ENCODE results near the gene ZNF157.
"Not testable (repeated sequence)": the region's sequence is repeated elsewhere in the genome, so short reads cannot be mapped to it uniquely, and the experiment has no call there.

Gene ZNF157

GRCh38 chrX:47370278-47370677, at the start of gene ZNF157:
Gene ZNF157 (plus strand): TSS chrX:47370578. CDS start chrX:47370669, 91 bp downstream.
- Histone ChIP-seq H3K27me3 (ENCODE audit: low read depth, low read length) (no peaks in the 10 kb centered on the region), H3K36me3 (replicated peaks; ENCODE audit: low read depth, low read length) (no peaks in the 10 kb centered on the region), H3K4me2 (ENCODE audit: low read length) (no peak within 1 kb of the TSS), H4K20me1 (ENCODE audit: insufficient read depth, low read length) (no peaks in the 10 kb centered on the region), H3K4me3 (ENCODE audit: low read length) (no peak within 1 kb of the TSS), H3K27ac (ENCODE audit: low read length) (no peak within 1 kb of the TSS), H3K4me1 (ENCODE audit: low read length) (peaks cover 4% of the 10 kb centered on the region), H2AFZ (ENCODE audit: low read depth, low read length) (no peak within 1 kb of the TSS), H3K79me2 (ENCODE audit: low read length) (no peaks in the 10 kb centered on the region), H3K9me3 (ENCODE audit: insufficient read depth, low read length) (no peaks in the 10 kb centered on the region), H3K9ac (ENCODE audit: low read length) (no peak within 1 kb of the TSS)
- TF ChIP-seq CTCF (IDR thresholded peaks at IDR 0.05; ENCODE audit: low read depth, low read length) (no peak), EZH2phosphoT487 (IDR thresholded peaks at IDR 0.05; ENCODE audit: low read depth) (no peak)

- Histone ChIP-seq H2AFZ (ENCODE audit: low read depth, low read length) (no peak overlapping the region), H3K9ac (ENCODE audit: low read length) (no peak overlapping the region), H3K27ac (ENCODE audit: low read length) (no peak overlapping the region), H3K4me1 (ENCODE audit: low read length) (peaks cover 2% of the 10 kb centered on the region; the same call in 1 of the 2 replicates), H3K79me2 (ENCODE audit: low read length) (no peaks in the 10 kb centered on the region), H3K9me3 (ENCODE audit: insufficient read depth, low read length) (no peaks in the 10 kb centered on the region), H4K20me1 (ENCODE audit: insufficient read depth, low read length) (no peaks in the 10 kb centered on the region), H3K4me3 (ENCODE audit: low read length) (no peak overlapping the region), H3K36me3 (replicated peaks; ENCODE audit: low read depth, low read length) (no peaks in the 10 kb centered on the region), H3K27me3 (ENCODE audit: low read depth, low read length) (no peaks in the 10 kb centered on the region), H3K4me2 (ENCODE audit: low read length) (no peak overlapping the region)
- TF ChIP-seq CTCF (IDR thresholded peaks at IDR 0.05; ENCODE audit: low read depth, low read length), result no peak
- no peak for TF ChIP-seq EZH2phosphoT487 (IDR thresholded peaks at IDR 0.05; ENCODE audit: low read depth)
Measured at GRCh38 chrX:47321386-47321785, 49.0 kb upstream of the ZNF157 start.

- no peaks in the 10 kb centered on the region for H3K27me3 ChIP-seq (ENCODE audit: low read depth, low read length)
- H2AFZ ChIP-seq (ENCODE audit: low read depth, low read length), result no peak overlapping the region
- H3K27ac ChIP-seq (ENCODE audit: low read length), result no peak overlapping the region
- no peaks in the 10 kb centered on the region for H4K20me1 ChIP-seq (ENCODE audit: insufficient read depth, low read length)
- H3K4me3 ChIP-seq (ENCODE audit: low read length), result no peak overlapping the region
- H3K4me1 ChIP-seq (ENCODE audit: low read length), result no peaks in the 10 kb centered on the region
- TF ChIP-seq CTCF (IDR thresholded peaks at IDR 0.05; ENCODE audit: low read depth, low read length), result no peak
- TF ChIP-seq EZH2phosphoT487 (IDR thresholded peaks at IDR 0.05; ENCODE audit: low read depth), result no peak
- no peak overlapping the region for H3K9ac ChIP-seq (ENCODE audit: low read length)
- no peaks in the 10 kb centered on the region for H3K79me2 ChIP-seq (ENCODE audit: low read length)
- no peaks in the 10 kb centered on the region for H3K9me3 ChIP-seq (ENCODE audit: insufficient read depth, low read length)
- no peak overlapping the region for H3K4me2 ChIP-seq (ENCODE audit: low read length)
- no peaks in the 10 kb centered on the region for H3K36me3 ChIP-seq (replicated peaks; ENCODE audit: low read depth, low read length)
Measured at GRCh38 chrX:47321823-47322371, 48.5 kb upstream of the ZNF157 start.

GRCh38 chrX:47327902-47328301, 42.5 kb upstream of the ZNF157 start:
- H3K9me3 ChIP-seq (ENCODE audit: insufficient read depth, low read length), result no peaks in the 10 kb centered on the region
- H3K27me3 ChIP-seq (ENCODE audit: low read depth, low read length), result no peaks in the 10 kb centered on the region
- TF ChIP-seq EZH2phosphoT487 (IDR thresholded peaks at IDR 0.05; ENCODE audit: low read depth) (no peak), CTCF (IDR thresholded peaks at IDR 0.05; ENCODE audit: low read depth, low read length) (no peak)
- no peaks in the 10 kb centered on the region for H3K79me2 ChIP-seq (ENCODE audit: low read length)
- H3K36me3 ChIP-seq (replicated peaks; ENCODE audit: low read depth, low read length), result no peaks in the 10 kb centered on the region
- no peak overlapping the region for H3K4me3 ChIP-seq (ENCODE audit: low read length)
- H3K27ac ChIP-seq (ENCODE audit: low read length), result no peak overlapping the region
- H2AFZ ChIP-seq (ENCODE audit: low read depth, low read length), result no peak overlapping the region
- no peaks in the 10 kb centered on the region for H3K4me1 ChIP-seq (ENCODE audit: low read length)
- H3K4me2 ChIP-seq (ENCODE audit: low read length), result no peak overlapping the region
- no peaks in the 10 kb centered on the region for H4K20me1 ChIP-seq (ENCODE audit: insufficient read depth, low read length)
- no peak overlapping the region for H3K9ac ChIP-seq (ENCODE audit: low read length)

GRCh38 chrX:47332729-47333128, 37.6 kb upstream of the ZNF157 start:
- H3K4me1 ChIP-seq (ENCODE audit: low read length); H3K27me3 ChIP-seq (ENCODE audit: low read depth, low read length); H3K79me2 ChIP-seq (ENCODE audit: low read length); H3K9me3 ChIP-seq (ENCODE audit: insufficient read depth, low read length); H3K9ac ChIP-seq (ENCODE audit: low read length); H2AFZ ChIP-seq (ENCODE audit: low read depth, low read length); H3K36me3 ChIP-seq (replicated peaks; ENCODE audit: low read depth, low read length); H3K4me3 ChIP-seq (ENCODE audit: low read length); H4K20me1 ChIP-seq (ENCODE audit: insufficient read depth, low read length); H3K27ac ChIP-seq (ENCODE audit: low read length); H3K4me2 ChIP-seq (ENCODE audit: low read length): not testable (repeated sequence)

All from OCI-LY3 (cell line).